Middle frontal gyrus (tissue), 1 donor: ENCODE measurements around the gene GNAT1.

Source experiments
- DNase-seq: peaks from one replicate; pipeline ENCODE4 v3.0.0-alpha.2; 2015; ENCODE audit warnings: low spot score; ENCODE audit errors: extremely low spot score

Gene GNAT1

GRCh38 chr3:50190936-50191660, at the start of gene GNAT1:
TSS of gene GNAT1 (plus strand) at chr3:50191610. CDS start at chr3:50191726, 116 bp downstream.
- no peak for DNase-seq

- no peak for DNase-seq
These were observed 45.0 kb upstream of the GNAT1 start for GRCh38 chr3:50146316-50146901.

- DNase-seq = no peak
These were observed 44.4 kb upstream of the GNAT1 start for GRCh38 chr3:50147016-50147415.

- DNase-seq = no peak
These were observed 44.0 kb upstream of the GNAT1 start for GRCh38 chr3:50147447-50147846.

GRCh38 chr3:50147861-50148260, 43.5 kb upstream of the GNAT1 start:
- DNase-seq = no peak

- DNase-seq = no peak
These were observed 41.0 kb upstream of the GNAT1 start for GRCh38 chr3:50150404-50150750.

- DNase-seq = no peak
These were observed 40.3 kb upstream of the GNAT1 start for GRCh38 chr3:50150863-50151686.

- no peak for DNase-seq
These were observed 39.7 kb upstream of the GNAT1 start for GRCh38 chr3:50151728-50152127.

- DNase-seq = no peak
These were observed 37.5 kb upstream of the GNAT1 start for GRCh38 chr3:50153782-50154475.

- DNase-seq = no peak
These were observed 37.0 kb upstream of the GNAT1 start for GRCh38 chr3:50154476-50154839.

GRCh38 chr3:50154840-50155490, 36.4 kb upstream of the GNAT1 start, which contains the start of gene SEMA3F:
TSS of gene SEMA3F (plus strand) at chr3:50155324. CDS start at chr3:50159623, 4,299 bp downstream.
- no peak for DNase-seq

- DNase-seq = no peak
These were observed 35.9 kb upstream of the GNAT1 start for GRCh38 chr3:50155491-50155878.

- DNase-seq = no peak
These were observed 35.5 kb upstream of the GNAT1 start for GRCh38 chr3:50155891-50156290.

- no peak for DNase-seq
These were observed 34.6 kb upstream of the GNAT1 start for GRCh38 chr3:50156549-50157493.

- no peak for DNase-seq
These were observed 33.4 kb upstream of the GNAT1 start for GRCh38 chr3:50157827-50158529.

- no peak for DNase-seq
These were observed 32.8 kb upstream of the GNAT1 start for GRCh38 chr3:50158530-50159146.

GRCh38 chr3:50160561-50160983, 30.8 kb upstream of the GNAT1 start:
- DNase-seq = no peak

GRCh38 chr3:50161320-50161719, 30.1 kb upstream of the GNAT1 start:
- DNase-seq = no peak
